K562 (cell line): ENCODE measurements around the gene CDSN. TPM values are rescaled to one million over a fixed set of nuclear protein-coding genes. Genes with fewer than 3 reads are reported as not detected.
A peak's percentile ranks its signal among the peaks of the same experiment; 100 is the strongest.

ENCODE experiments used
- ARID3A ChIP-seq: IDR thresholded peaks from 2 replicates; pipeline ENCODE4 v1.6.1; 2012; ENCODE audit warnings: low read depth, low read length, improper control_type of control experiment, borderline replicate concordance
- BACH1 ChIP-seq: fragments of 200-800 bp; sonication (Bioruptor generic); IDR thresholded peaks from 2 replicates; pipeline ENCODE4 v1.6.1; 2016; ENCODE audit warnings: missing genetic modification characterization, missing compliant biosample characterization
- CREBBP ChIP-seq: IDR thresholded peaks from one replicate; pipeline ENCODE4 v1.6.1; 2012; ENCODE audit warnings: low read depth, mild to moderate bottlenecking, control low read depth, inconsistent platforms, low read length
- ELF4 ChIP-seq: fragments of 450-650 bp; formaldehyde crosslinking; IDR thresholded peaks from 2 replicates; pipeline ENCODE4 v1.4.0; 2022; ENCODE audit warnings: missing genetic modification characterization
- HDAC6 ChIP-seq: IDR thresholded peaks from 2 replicates; pipeline ENCODE4 v1.6.1; 2012; ENCODE audit warnings: low read depth, mild to moderate bottlenecking, control low read depth, inconsistent platforms, low read length, moderate library complexity
- HMGXB4 ChIP-seq: sonication (generic); formaldehyde crosslinking; IDR thresholded peaks from 2 replicates; pipeline ENCODE4 v1.8.1; 2023; ENCODE audit warnings: mild to moderate bottlenecking, missing genetic modification reagents
- MBD1 ChIP-seq: fragments of 250-450 bp; sonication (Bioruptor Pico); IDR thresholded peaks from 2 replicates; pipeline ENCODE4 v1.8.0; 2022; ENCODE audit warnings: inconsistent platforms
- MIER1 ChIP-seq: fragments of 450-650 bp; IDR thresholded peaks from 2 replicates; pipeline ENCODE4 v1.6.1; 2016; ENCODE audit warnings: antibody characterized with exemption, mild to moderate bottlenecking, low read depth
- NCOA2 ChIP-seq, 2 experiments: fragments of 450-650 bp; IDR thresholded peaks; 2 replicates each; pipeline ENCODE4 v1.6.1; 2018; ENCODE audit warnings: mild to moderate bottlenecking in 2 of 2, moderate library complexity in 1 of 2; ENCODE audit not compliant: partially characterized antibody in 2 of 2
- NFYB ChIP-seq: IDR thresholded peaks from 2 replicates; pipeline ENCODE4 v1.6.1; 2011; ENCODE audit warnings: mild to moderate bottlenecking, moderate library complexity; ENCODE audit not compliant: insufficient read length; ENCODE audit errors: extremely low read depth
- PATZ1 ChIP-seq: fragments of 250-450 bp; sonication (Bioruptor Pico); IDR thresholded peaks from 2 replicates; pipeline ENCODE4 v1.5.0; 2020; ENCODE audit warnings: mild to moderate bottlenecking, borderline replicate concordance
- POLR3G ChIP-seq: IDR thresholded peaks from 2 replicates; pipeline ENCODE4 v1.6.1; 2011; ENCODE audit not compliant: insufficient read length, insufficient replicate concordance; ENCODE audit errors: extremely low read depth
- SNIP1 ChIP-seq: fragments of 450-650 bp; IDR thresholded peaks from 2 replicates; pipeline ENCODE4 v1.7.1; 2017; ENCODE audit warnings: low read depth, mild to moderate bottlenecking
- TCF7 ChIP-seq: sonication (generic); IDR thresholded peaks from 2 replicates; pipeline ENCODE4 v1.6.1; 2016; ENCODE audit warnings: antibody characterized with exemption, borderline replicate concordance
- TEAD4 ChIP-seq, 2 experiments: sonication (generic) in 1 of 2; formaldehyde crosslinking in 1 of 2; IDR thresholded peaks; 2 replicates each; pipeline versions ENCODE4 v1.6.1 to v1.8.0; 2012 to 2022; ENCODE audit warnings: borderline replicate concordance in 1 of 2, inconsistent platforms in 1 of 2, low read length in 1 of 2, mild to moderate bottlenecking in 1 of 2, missing genetic modification reagents in 1 of 2
- ZNF146 ChIP-seq: IDR thresholded peaks from one replicate; pipeline ENCODE4 v1.6.1; 2018; ENCODE audit warnings: missing compliant biosample characterization; ENCODE audit not compliant: unreplicated experiment
- ZNF431 ChIP-seq: sonication (generic); formaldehyde crosslinking; IDR thresholded peaks from 2 replicates; pipeline ENCODE4 v1.8.0; 2022; ENCODE audit warnings: mild to moderate bottlenecking, missing genetic modification reagents
- ZNF551 ChIP-seq: fragments of 250-450 bp; sonication (Bioruptor Pico); IDR thresholded peaks from 2 replicates; pipeline ENCODE4 v1.5.0; 2021; ENCODE audit warnings: mild to moderate bottlenecking, moderate library complexity
- polyA plus RNA-seq, 8 experiments: library from polyadenylated mRNA; depleted of rRNA in 4 of 8; stranded (reverse) in 5 of 8; unstranded in 3 of 8; fragments of >200 nt; fragmentation: Nextera tagmentation in 2 of 8; fragmentation: Illumina TruSeq in 1 of 8; extraction: Ambion mirVana in 2 of 8; extraction: Trizol in 1 of 8; gene quantifications; 2 replicates each; pipeline versions ENCODE4 v1.2.1 to v1.2.3, GENCODE V29; 2011 to 2014; ENCODE audit warnings: inconsistent platforms in 1 of 8, missing spikeins in 1 of 8
- total RNA-seq, 7 experiments: library from RNA; depleted of rRNA in 6 of 7; stranded (reverse); fragments of >200 nt in 6 of 7; fragmentation: Illumina TruSeq in 2 of 7; extraction: Trizol in 2 of 7; gene quantifications; 2 replicates each; pipeline versions ENCODE4 v1.2.1 to v1.2.3, GENCODE V29; 2011 to 2021; ENCODE audit warnings: low replicate concordance in 1 of 7

The CDSN gene
- total and polyA plus RNA-seq, 9 of the 15 experiments (the other 6 are each of a cell fraction or from before 2014, with no cell fraction given), result not detected

GRCh38 chr6:31079656-31080261, 40.5 kb downstream of the CDSN start (continued):
- TF ChIP-seq TEAD4 (IDR thresholded peaks at IDR 0.05; ENCODE audit: low read length), result peak; percentile 44
- TF ChIP-seq TEAD4 (CRISPR knock-in tag; IDR thresholded peaks at IDR 0.05; ENCODE audit: borderline replicate concordance), result no peak
- TF ChIP-seq ELF4, result no peak
- TF ChIP-seq ARID3A, result peak; percentile 73
- no peak for TF ChIP-seq ZNF431 (CRISPR knock-in tag)
- no peak for TF ChIP-seq HDAC6
- no peak for TF ChIP-seq HMGXB4 (CRISPR knock-in tag)
- peak; percentile 88 for TF ChIP-seq MBD1
- no peak for TF ChIP-seq NFYB
- no peak for TF ChIP-seq POLR3G
- no peak for TF ChIP-seq ZNF146 (CRISPR knock-in tag)
- no peak for TF ChIP-seq CREBBP
- TF ChIP-seq BACH1 (tag), result no peak
- TF ChIP-seq TCF7, result no peak
- no peak for TF ChIP-seq SNIP1
- TF ChIP-seq MIER1, result no peak
- no peak for TF ChIP-seq NCOA2 (IDR thresholded peaks at IDR 0.05; ENCODE audit: partially characterized antibody in 2 of 2)
- TF ChIP-seq PATZ1 (CRISPR knock-in tag), result no peak
- TF ChIP-seq ZNF551, result no peak
